Vagina (tissue), 2 donors: Measurements from ENCODE around the gene PTPRG. TPM values are rescaled to one million over a fixed set of nuclear protein-coding genes. Genes with fewer than 3 reads are reported as not detected.

Experiments
- DNase-seq, 2 donors: peaks; one replicate each; pipeline ENCODE4 v3.0.0-alpha.2; 2017; ENCODE audit errors: extremely low spot score in 2 of 2
- H3K27ac ChIP-seq: fragments of 200-600 bp; sonication (generic); one replicate; pipeline ENCODE4 v1.5.1; 2019
- H3K27me3 ChIP-seq: fragments of 200-600 bp; sonication (generic); one replicate; pipeline ENCODE4 v1.5.1; 2019
- H3K36me3 ChIP-seq, 2 donors: fragments of 200-600 bp; sonication (generic); one replicate each; pipeline ENCODE4 v1.5.1; 2017 to 2019
- H3K4me1 ChIP-seq: fragments of 200-600 bp; sonication (generic); one replicate; pipeline ENCODE4 v1.5.1; 2019
- H3K4me3 ChIP-seq, 2 donors: fragments of 200-600 bp; sonication (generic); 1 replicate in 1 of 2; 2 replicates in 1 of 2; pipeline ENCODE4 v1.5.1; 2016 to 2019
- H3K9me3 ChIP-seq: fragments of 200-600 bp; sonication (generic); one replicate; pipeline ENCODE4 v1.5.1; 2019
- POLR2A ChIP-seq, 2 donors: fragments of 450-650 bp; IDR thresholded peaks; one replicate each; pipeline ENCODE4 v1.6.1; 2017; ENCODE audit warnings: antibody characterized with exemption in 2 of 2, mild to moderate bottlenecking in 2 of 2, moderate library complexity in 2 of 2
- POLR2AphosphoS5 ChIP-seq, 2 donors: sonication (generic); formaldehyde crosslinking; IDR thresholded peaks; one replicate each; pipeline ENCODE4 v1.9.0; 2017; ENCODE audit warnings: antibody characterized with exemption in 2 of 2, mild to moderate bottlenecking in 2 of 2, low read depth in 1 of 2; ENCODE audit not compliant: insufficient read depth in 1 of 2
- intact Hi-C: fragments of 100-400 bp; cut with DNase I; formaldehyde crosslinking; loops from one replicate; pipeline ENCODE4 v1.15.1; 2023
- total RNA-seq: library from RNA; depleted of rRNA; stranded (reverse); fragments of >200 nt; gene quantifications from one replicate; pipeline ENCODE4 v1.2.3, GENCODE V29; 2016
- TF ChIP-seq, protein P1 (sequence below), 3 experiments: fragments of 450-650 bp in 2 of 3; fragments of 200-600 bp in 1 of 3; sonication (generic) in 1 of 3; IDR thresholded peaks; one replicate each; pipeline ENCODE4 v1.5.1; 2017 to 2019; ENCODE audit warnings: antibody characterized with exemption in 3 of 3, mild to moderate bottlenecking in 2 of 3, moderate library complexity in 2 of 3

Gene PTPRG
- total RNA-seq, 1 donor from 2014 or later: 47.6 TPM

DNA sequence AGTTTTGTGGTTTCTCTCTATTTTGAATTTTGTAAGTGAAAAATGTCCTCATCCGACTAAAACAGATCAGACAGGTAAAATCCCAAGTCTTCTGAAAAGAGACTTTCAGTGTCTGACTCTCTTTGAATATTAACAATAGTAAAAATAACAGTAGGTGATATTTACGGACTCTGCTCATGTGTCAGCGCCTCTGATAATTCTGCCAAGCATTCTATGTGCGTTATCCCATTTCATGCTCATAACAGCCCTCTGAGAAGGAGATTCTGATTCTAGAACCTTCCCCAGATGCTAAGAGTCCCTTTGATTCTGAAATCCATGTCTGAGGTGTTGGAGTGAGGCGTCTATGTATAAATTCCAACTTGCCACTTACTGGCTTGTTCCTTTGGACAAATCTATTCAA, 529.1 kb downstream of the PTPRG start:
- intact Hi-C loops: no loop called here
- Histone ChIP-seq H3K27me3 (no peaks in the 10 kb centered on the region), H3K27ac (no peak overlapping the region), H3K36me3 (no peaks in the 10 kb centered on the region), H3K9me3 (no peaks in the 10 kb centered on the region), H3K4me1 (no peaks in the 10 kb centered on the region), H3K4me3 (no peak overlapping the region)
- no peak for DNase-seq
- no peak for TF ChIP-seq POLR2A (IDR thresholded peaks at IDR 0.05)

DNA sequence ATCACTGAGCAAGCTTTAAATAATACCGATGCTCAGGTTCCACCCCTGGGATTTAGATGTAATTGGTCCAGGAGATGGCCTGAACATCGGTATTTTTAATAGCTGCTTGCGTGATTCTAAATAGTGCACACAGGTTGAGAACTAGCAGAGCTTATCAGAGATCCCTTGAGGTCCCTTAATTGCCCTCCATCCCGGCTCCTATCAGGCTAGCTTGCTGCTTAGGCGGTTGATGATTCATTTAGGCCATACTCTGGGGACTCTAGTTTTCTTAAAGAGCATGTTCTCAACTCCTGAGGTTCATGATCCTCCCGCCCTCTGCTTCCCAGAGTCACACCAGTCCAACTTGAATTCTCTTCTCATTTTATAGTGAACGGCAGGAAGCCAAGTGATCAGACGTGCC, 531.7 kb downstream of the PTPRG start:
- H3K4me3 ChIP-seq: no peak overlapping the region
- intact Hi-C loops: no loop called here
- no peak for DNase-seq
- H3K9me3 ChIP-seq: no peaks in the 10 kb centered on the region
- H3K4me1 ChIP-seq: peaks cover 7% of the 10 kb centered on the region
- no peaks in the 10 kb centered on the region for H3K36me3 ChIP-seq
- no peaks in the 10 kb centered on the region for H3K27me3 ChIP-seq
- TF ChIP-seq POLR2A (IDR thresholded peaks at IDR 0.05): no peak
- no peak for TF ChIP-seq POLR2AphosphoS5 (IDR thresholded peaks at IDR 0.05; ENCODE audit: insufficient read depth in 1 of 2, low read depth in 1 of 2)
- TF ChIP-seq, protein P1, sequence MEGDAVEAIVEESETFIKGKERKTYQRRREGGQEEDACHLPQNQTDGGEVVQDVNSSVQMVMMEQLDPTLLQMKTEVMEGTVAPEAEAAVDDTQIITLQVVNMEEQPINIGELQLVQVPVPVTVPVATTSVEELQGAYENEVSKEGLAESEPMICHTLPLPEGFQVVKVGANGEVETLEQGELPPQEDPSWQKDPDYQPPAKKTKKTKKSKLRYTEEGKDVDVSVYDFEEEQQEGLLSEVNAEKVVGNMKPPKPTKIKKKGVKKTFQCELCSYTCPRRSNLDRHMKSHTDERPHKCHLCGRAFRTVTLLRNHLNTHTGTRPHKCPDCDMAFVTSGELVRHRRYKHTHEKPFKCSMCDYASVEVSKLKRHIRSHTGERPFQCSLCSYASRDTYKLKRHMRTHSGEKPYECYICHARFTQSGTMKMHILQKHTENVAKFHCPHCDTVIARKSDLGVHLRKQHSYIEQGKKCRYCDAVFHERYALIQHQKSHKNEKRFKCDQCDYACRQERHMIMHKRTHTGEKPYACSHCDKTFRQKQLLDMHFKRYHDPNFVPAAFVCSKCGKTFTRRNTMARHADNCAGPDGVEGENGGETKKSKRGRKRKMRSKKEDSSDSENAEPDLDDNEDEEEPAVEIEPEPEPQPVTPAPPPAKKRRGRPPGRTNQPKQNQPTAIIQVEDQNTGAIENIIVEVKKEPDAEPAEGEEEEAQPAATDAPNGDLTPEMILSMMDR (IDR thresholded peaks at IDR 0.05): no peak
- H3K27ac ChIP-seq: no peak overlapping the region

DNA sequence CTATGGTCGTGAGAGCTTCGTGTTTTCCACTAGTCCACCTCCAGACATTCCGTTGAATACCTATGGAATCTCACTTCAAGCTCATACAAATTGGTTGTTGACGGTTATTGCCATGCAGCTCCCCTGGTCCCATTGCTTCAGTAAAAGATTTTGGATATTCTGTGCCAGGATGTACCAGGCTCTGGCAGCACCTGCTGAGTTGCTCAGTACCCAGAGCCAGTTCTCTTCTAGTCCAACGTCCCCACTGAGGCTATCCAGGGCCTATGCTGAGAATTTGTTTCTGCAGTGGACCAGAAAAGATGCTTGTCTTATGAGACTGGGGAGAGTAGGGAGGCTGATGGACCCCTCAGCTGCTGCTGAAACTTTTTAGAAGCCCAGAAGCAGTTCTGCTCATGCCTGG, 533.1 kb downstream of the PTPRG start:
- Histone ChIP-seq H3K36me3 (no peaks in the 10 kb centered on the region), H3K9me3 (no peaks in the 10 kb centered on the region), H3K27ac (no peak overlapping the region), H3K4me3 (no peak overlapping the region), H3K27me3 (no peaks in the 10 kb centered on the region), H3K4me1 (peaks cover 21% of the 10 kb centered on the region)
- no peak for DNase-seq
- intact Hi-C loops: no loop called here
- TF ChIP-seq POLR2A (IDR thresholded peaks at IDR 0.05) (no peak), POLR2AphosphoS5 (IDR thresholded peaks at IDR 0.05; ENCODE audit: insufficient read depth in 1 of 2, low read depth in 1 of 2) (no peak)
- TF ChIP-seq, protein P1 (IDR thresholded peaks at IDR 0.05): no peak

DNA sequence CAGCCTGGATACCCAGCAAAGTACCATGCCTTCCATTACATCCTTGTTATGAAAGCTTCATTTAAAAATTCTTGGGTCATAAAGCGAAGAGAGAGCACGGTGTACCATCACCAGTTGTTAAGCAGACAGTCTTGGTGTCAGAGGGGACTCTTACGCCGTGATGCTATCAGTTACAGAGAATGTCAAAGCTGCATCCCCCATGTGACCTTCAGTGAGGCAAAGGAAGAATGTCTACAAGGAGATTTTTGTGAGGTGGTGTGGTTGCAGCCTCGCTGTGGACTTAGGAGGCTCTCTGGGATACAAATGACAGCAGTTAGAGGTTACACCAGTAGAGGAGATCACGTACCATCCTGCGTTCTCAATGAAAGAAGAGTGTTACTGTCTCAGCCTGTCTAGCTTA, 533.7 kb downstream of the PTPRG start:
- peaks cover 26% of the 10 kb centered on the region for H3K4me1 ChIP-seq
- intact Hi-C loops: no loop called here
- H3K27me3 ChIP-seq: no peaks in the 10 kb centered on the region
- TF ChIP-seq, protein P1 (IDR thresholded peaks at IDR 0.05): no peak
- no peak for TF ChIP-seq POLR2A (IDR thresholded peaks at IDR 0.05)
- TF ChIP-seq POLR2AphosphoS5 (IDR thresholded peaks at IDR 0.05; ENCODE audit: insufficient read depth in 1 of 2, low read depth in 1 of 2): no peak
- no peaks in the 10 kb centered on the region for H3K36me3 ChIP-seq
- no peak for DNase-seq
- no peaks in the 10 kb centered on the region for H3K9me3 ChIP-seq
- H3K27ac ChIP-seq: peak overlapping the region; percentile 65
- H3K4me3 ChIP-seq: no peak overlapping the region

DNA sequence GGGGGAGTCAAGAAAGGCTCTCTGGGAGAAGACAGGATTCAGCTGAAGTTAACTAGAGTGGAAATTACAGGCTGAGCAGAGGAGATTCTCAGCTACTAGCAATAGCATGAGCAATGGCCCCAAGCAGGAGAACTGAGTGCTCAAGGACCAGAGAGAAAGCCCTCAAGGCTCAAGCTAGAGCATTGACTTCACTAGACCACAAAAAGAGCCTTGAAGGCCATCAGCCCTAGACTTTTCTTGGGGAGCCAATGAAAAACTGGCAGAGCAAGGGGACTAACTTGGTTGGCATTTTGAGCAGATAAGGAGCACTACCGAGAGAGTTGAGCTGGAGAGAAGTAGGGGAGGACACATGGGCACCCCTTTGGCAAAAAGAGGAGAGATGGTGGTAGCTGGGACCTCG, 534.4 kb downstream of the PTPRG start:
- Histone ChIP-seq H3K4me3 (no peak overlapping the region), H3K9me3 (no peaks in the 10 kb centered on the region), H3K27ac (peak overlapping the region; percentile 65), H3K27me3 (no peaks in the 10 kb centered on the region), H3K36me3 (no peaks in the 10 kb centered on the region), H3K4me1 (peaks cover 30% of the 10 kb centered on the region)
- TF ChIP-seq POLR2A (IDR thresholded peaks at IDR 0.05): no peak
- TF ChIP-seq POLR2AphosphoS5 (IDR thresholded peaks at IDR 0.05; ENCODE audit: insufficient read depth in 1 of 2, low read depth in 1 of 2): no peak
- TF ChIP-seq, protein P1 (IDR thresholded peaks at IDR 0.05): no peak
- DNase-seq: no peak
- intact Hi-C loops: no loop called here

DNA sequence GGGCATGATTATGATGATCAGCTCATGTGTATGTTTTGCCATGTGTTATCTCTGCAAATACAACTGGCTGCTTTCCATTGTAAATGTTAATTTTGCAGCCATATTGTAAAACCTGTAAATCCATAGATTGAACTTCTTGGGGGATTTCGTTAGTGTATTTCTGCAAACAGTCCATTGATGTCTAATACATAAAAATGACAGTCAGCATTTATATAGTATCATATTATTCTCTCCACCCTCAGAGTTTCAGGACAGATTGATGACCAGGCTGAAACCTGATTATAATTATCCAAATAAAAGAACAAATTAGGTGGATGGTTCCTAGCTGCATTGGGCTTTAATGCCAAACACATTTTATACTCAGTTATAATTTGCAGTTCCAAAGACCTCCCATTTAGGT, 535.1 kb downstream of the PTPRG start:
- intact Hi-C loops: no loop called here
- Histone ChIP-seq H3K4me1 (peaks cover 37% of the 10 kb centered on the region), H3K9me3 (no peaks in the 10 kb centered on the region), H3K27me3 (no peaks in the 10 kb centered on the region), H3K4me3 (no peak overlapping the region), H3K27ac (peak overlapping the region; percentile 65), H3K36me3 (no peaks in the 10 kb centered on the region)
- TF ChIP-seq POLR2A (IDR thresholded peaks at IDR 0.05): no peak
- TF ChIP-seq POLR2AphosphoS5 (IDR thresholded peaks at IDR 0.05; ENCODE audit: insufficient read depth in 1 of 2, low read depth in 1 of 2): no peak
- TF ChIP-seq, protein P1 (IDR thresholded peaks at IDR 0.05): no peak
- no peak for DNase-seq
